Prostate gland (tissue), 2 donors: Measurements from ENCODE around the gene C6orf58. TPM values are rescaled to one million over a fixed set of nuclear protein-coding genes. Genes with fewer than 3 reads are reported as not detected.
A peak's percentile ranks its signal among the peaks of the same experiment; 100 is the strongest.

Source experiments
- DNase-seq: peaks from one replicate; pipeline ENCODE4 v3.0.0-alpha.2; 2019; ENCODE audit warnings: low spot score
- H3K27ac ChIP-seq, 2 donors: fragments of 200-600 bp; sonication (generic); 2 replicates each; pipeline ENCODE4 v1.5.1; 2017 to 2019
- H3K27me3 ChIP-seq: fragments of 200-600 bp; sonication (generic); replicated peaks from 2 replicates; pipeline ENCODE4 v1.5.1; 2019; ENCODE audit not compliant: insufficient read depth
- H3K36me3 ChIP-seq, 2 donors: fragments of 200-600 bp; sonication (generic); 1 replicate in 1 of 2; 2 replicates in 1 of 2; pipeline versions ENCODE4 v1.5.1 to v1.8.1; 2017 to 2019
- H3K4me1 ChIP-seq: fragments of 200-600 bp; sonication (generic); replicated peaks from 2 replicates; pipeline ENCODE4 v1.5.1; 2019
- H3K4me3 ChIP-seq, 2 donors: fragments of 200-600 bp; sonication (generic); 2 replicates each; pipeline ENCODE4 v1.5.1; 2017 to 2019
- H3K9me3 ChIP-seq: fragments of 200-600 bp; sonication (generic); 2 replicates; pipeline ENCODE4 v1.5.1; 2017
- CTCF ChIP-seq, 4 experiments: fragments of 200-600 bp in 2 of 4; fragments of 450-650 bp in 2 of 4; sonication (generic) in 2 of 4; IDR thresholded peaks; 1 replicate in 3 of 4; 2 replicates in 1 of 4; pipeline ENCODE4 v1.5.1; 2016 to 2019; ENCODE audit warnings: antibody characterized with exemption in 4 of 4, mild to moderate bottlenecking in 2 of 4, moderate library complexity in 2 of 4
- POLR2A ChIP-seq: fragments of 450-650 bp; IDR thresholded peaks from one replicate; pipeline ENCODE4 v1.6.1; 2016; ENCODE audit warnings: antibody characterized with exemption, mild to moderate bottlenecking
- POLR2AphosphoS5 ChIP-seq: sonication (generic); formaldehyde crosslinking; IDR thresholded peaks from one replicate; pipeline ENCODE4 v1.6.1; 2017; ENCODE audit warnings: antibody characterized with exemption
- WGBS: methylation state at CpG from one replicate; pipeline ENCODE4 v1.1.5; 2018; 5-methylcytosine and 5-hydroxymethylcytosine counted together
- intact Hi-C: fragments of 100-400 bp; cut with DNase I; formaldehyde crosslinking; loops from one replicate; pipeline ENCODE4 v1.14.2; 2022
- total RNA-seq, 2 donors: library from RNA; depleted of rRNA; stranded (reverse); fragments of >200 nt; gene quantifications; one replicate each; pipeline ENCODE4 v1.1.0, GENCODE V29; 2016

Gene C6orf58
- not detected for total RNA-seq

- Histone ChIP-seq H3K4me1 (no peaks in the 10 kb centered on the region), H3K4me3 (no peak within 1 kb of the TSS), H3K36me3 (no peaks in the 10 kb centered on the region), H3K27me3 (no peaks in the 10 kb centered on the region), H3K27ac (no peak within 1 kb of the TSS), H3K9me3 (no peaks in the 10 kb centered on the region)
- DNase-seq: no peak
- intact Hi-C loops: no loop called here
- no peak for TF ChIP-seq POLR2A
- TF ChIP-seq POLR2AphosphoS5: no peak
- TF ChIP-seq CTCF (IDR thresholded peaks at IDR 0.05): no peak
- 52% methylated on average over 3 of the region's 3 CpGs for WGBS
Measured at GRCh38 chr6:127576874-127577273, at the start of gene C6orf58. TSS of gene C6orf58 (plus strand) at chr6:127577174. CDS start at chr6:127577186, 12 bp downstream.

GRCh38 chr6:127533011-127533410 lies 44.0 kb upstream of the C6orf58 start:
- Histone ChIP-seq H3K27ac (no peak overlapping the region), H3K27me3 (no peaks in the 10 kb centered on the region), H3K4me1 (no peaks in the 10 kb centered on the region), H3K36me3 (no peaks in the 10 kb centered on the region), H3K9me3 (no peaks in the 10 kb centered on the region), H3K4me3 (no peak overlapping the region)
- no peak for TF ChIP-seq CTCF (IDR thresholded peaks at IDR 0.05)
- TF ChIP-seq POLR2AphosphoS5: no peak
- no peak for TF ChIP-seq POLR2A
- no peak for DNase-seq
- intact Hi-C loops: no loop called here
- whole genome bisulfite sequencing: 94% methylated on average over 1 of the region's 1 CpG

- TF ChIP-seq CTCF (IDR thresholded peaks at IDR 0.05) (no peak), POLR2AphosphoS5 (no peak), POLR2A (no peak)
Measured at GRCh38 chr6:127533736-127534135, 43.2 kb upstream of the C6orf58 start.

GRCh38 chr6:127538750-127539264 lies 38.2 kb upstream of the C6orf58 start:
- no peak for DNase-seq
- WGBS: 69% methylated on average over 2 of the region's 2 CpGs
- no peaks in the 10 kb centered on the region for H3K36me3 ChIP-seq
- H3K4me3 ChIP-seq: no peak overlapping the region
- intact Hi-C loops: loop anchor here (2.0 kb wide), 2 partner anchors 74 to 236 kb away; no protein-coding TSS in a partner anchor
- no peak for TF ChIP-seq POLR2A
- no peak for TF ChIP-seq CTCF (IDR thresholded peaks at IDR 0.05)
- TF ChIP-seq POLR2AphosphoS5: no peak
- H3K9me3 ChIP-seq: no peaks in the 10 kb centered on the region
- H3K27ac ChIP-seq: no peak overlapping the region
- H3K4me1 ChIP-seq: no peaks in the 10 kb centered on the region
- no peaks in the 10 kb centered on the region for H3K27me3 ChIP-seq

More at GRCh38 chr6:127533736-127534135, 43.2 kb upstream of the C6orf58 start:
- H3K4me3 ChIP-seq: no peak overlapping the region
- WGBS: 71% methylated on average over 3 of the region's 3 CpGs
- intact Hi-C loops: no loop called here
- H3K9me3 ChIP-seq: no peaks in the 10 kb centered on the region
- DNase-seq: no peak
- H3K36me3 ChIP-seq: no peaks in the 10 kb centered on the region
- no peak overlapping the region for H3K27ac ChIP-seq
- no peaks in the 10 kb centered on the region for H3K4me1 ChIP-seq
- no peaks in the 10 kb centered on the region for H3K27me3 ChIP-seq

- H3K27me3 ChIP-seq: no peaks in the 10 kb centered on the region
- no peaks in the 10 kb centered on the region for H3K4me1 ChIP-seq
- no peaks in the 10 kb centered on the region for H3K36me3 ChIP-seq
- 40% methylated on average over 2 of the region's 2 CpGs for WGBS
- no peaks in the 10 kb centered on the region for H3K9me3 ChIP-seq
- H3K4me3 ChIP-seq: no peak overlapping the region
- intact Hi-C loops: loop anchor here (2.0 kb wide), 2 partner anchors 74 to 236 kb away; no protein-coding TSS in a partner anchor
- TF ChIP-seq CTCF (IDR thresholded peaks at IDR 0.05): peak in 3 of 4 experiments; percentile 38 to 51 (median 46)
- TF ChIP-seq POLR2AphosphoS5: no peak
- H3K27ac ChIP-seq: no peak overlapping the region
- no peak for DNase-seq
Measured at GRCh38 chr6:127539272-127539671, 37.7 kb upstream of the C6orf58 start.
